GM11168 (cell line): Measurements from ENCODE around the gene GAGE12F.
"Not testable (repeated sequence)": the region's sequence is repeated elsewhere in the genome, so short reads cannot be mapped to it uniquely, and the experiment has no call there.

Source experiments
- in situ Hi-C: fragments of 300-500 bp; cut with MboI; formaldehyde crosslinking; loops from one replicate; pipeline ENCODE4 v1.12.0; 2022; ENCODE audit warnings: low sequenced_read_pairs; ENCODE audit not compliant: unreplicated experiment

Gene GAGE12F

GRCh38 chrX:49560542-49560941 is at the start of gene GAGE12F:
TSS of gene GAGE12F (plus strand) at chrX:49560842. CDS start at chrX:49561997, 1,155 bp downstream.
- in situ Hi-C loops: not testable (repeated sequence)

- in situ Hi-C loops: not testable (repeated sequence)
These were observed 28.8 kb upstream of the GAGE12F start, which contains the start of gene GAGE12C for GRCh38 chrX:49531877-49532276. TSS of gene GAGE12C (plus strand) at chrX:49532177. CDS start at chrX:49533332, 1,155 bp downstream.

- in situ Hi-C loops: not testable (repeated sequence)
These were observed 19.2 kb upstream of the GAGE12F start, which contains the start of gene GAGE12D for GRCh38 chrX:49541433-49541832. TSS of gene GAGE12D (plus strand) at chrX:49541733. CDS start at chrX:49542888, 1,155 bp downstream.

- in situ Hi-C loops: not testable (repeated sequence)
These were observed 9.7 kb upstream of the GAGE12F start, which contains the start of gene GAGE12E for GRCh38 chrX:49550989-49551388. TSS of gene GAGE12E (plus strand) at chrX:49551289. CDS start at chrX:49552444, 1,155 bp downstream.

GRCh38 chrX:49568728-49569127 is 8.1 kb downstream of the GAGE12F start:
- in situ Hi-C loops: not testable (repeated sequence)

GRCh38 chrX:49569152-49569551 is 8.5 kb downstream of the GAGE12F start:
- in situ Hi-C loops: not testable (repeated sequence)

- in situ Hi-C loops: not testable (repeated sequence)
These were observed 9.5 kb downstream of the GAGE12F start, which contains the start of gene GAGE12G for GRCh38 chrX:49570100-49570499. TSS of gene GAGE12G (plus strand) at chrX:49570400. CDS start at chrX:49571555, 1,155 bp downstream.

GRCh38 chrX:49579649-49580048 is 19.0 kb downstream of the GAGE12F start, which contains the start of gene GAGE12H:
TSS of gene GAGE12H (plus strand) at chrX:49579949. CDS start at chrX:49581104, 1,155 bp downstream.
- in situ Hi-C loops: not testable (repeated sequence)

GRCh38 chrX:49589196-49589595 is 28.6 kb downstream of the GAGE12F start, which contains the start of gene GAGE2A:
TSS of gene GAGE2A (plus strand) at chrX:49589496. CDS start at chrX:49590651, 1,155 bp downstream.
- in situ Hi-C loops: not testable (repeated sequence)

- in situ Hi-C loops: not testable (repeated sequence)
These were observed 29.3 kb downstream of the GAGE12F start for GRCh38 chrX:49589769-49590478.

GRCh38 chrX:49590488-49590887 is 29.8 kb downstream of the GAGE12F start:
- in situ Hi-C loops: not testable (repeated sequence)

- in situ Hi-C loops: not testable (repeated sequence)
These were observed 38.1 kb downstream of the GAGE12F start, which contains the start of gene GAGE1 for GRCh38 chrX:49598720-49599119. TSS of gene GAGE1 (plus strand) at chrX:49599020. CDS start at chrX:49600175, 1,155 bp downstream.

GRCh38 chrX:49610718-49611310 is 50.2 kb downstream of the GAGE12F start:
- in situ Hi-C loops: no loop called here
